Stimulated activated CD4-positive, alpha-beta T cell treated with anti-CD3 and anti-CD28 coated beads, Interleukin-1b, Interleukin-23, amount 100 ng/mL, for 1 hour (primary cell): ENCODE measurements around the gene VIPR1.

Experiments
- DNase-seq, 2 donors: peaks; one replicate each; pipeline ENCODE4 v3.0.0-alpha.2; 2020; ENCODE audit warnings: low read depth in 2 of 2

Gene VIPR1, protein sequence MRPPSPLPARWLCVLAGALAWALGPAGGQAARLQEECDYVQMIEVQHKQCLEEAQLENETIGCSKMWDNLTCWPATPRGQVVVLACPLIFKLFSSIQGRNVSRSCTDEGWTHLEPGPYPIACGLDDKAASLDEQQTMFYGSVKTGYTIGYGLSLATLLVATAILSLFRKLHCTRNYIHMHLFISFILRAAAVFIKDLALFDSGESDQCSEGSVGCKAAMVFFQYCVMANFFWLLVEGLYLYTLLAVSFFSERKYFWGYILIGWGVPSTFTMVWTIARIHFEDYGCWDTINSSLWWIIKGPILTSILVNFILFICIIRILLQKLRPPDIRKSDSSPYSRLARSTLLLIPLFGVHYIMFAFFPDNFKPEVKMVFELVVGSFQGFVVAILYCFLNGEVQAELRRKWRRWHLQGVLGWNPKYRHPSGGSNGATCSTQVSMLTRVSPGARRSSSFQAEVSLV

DNA sequence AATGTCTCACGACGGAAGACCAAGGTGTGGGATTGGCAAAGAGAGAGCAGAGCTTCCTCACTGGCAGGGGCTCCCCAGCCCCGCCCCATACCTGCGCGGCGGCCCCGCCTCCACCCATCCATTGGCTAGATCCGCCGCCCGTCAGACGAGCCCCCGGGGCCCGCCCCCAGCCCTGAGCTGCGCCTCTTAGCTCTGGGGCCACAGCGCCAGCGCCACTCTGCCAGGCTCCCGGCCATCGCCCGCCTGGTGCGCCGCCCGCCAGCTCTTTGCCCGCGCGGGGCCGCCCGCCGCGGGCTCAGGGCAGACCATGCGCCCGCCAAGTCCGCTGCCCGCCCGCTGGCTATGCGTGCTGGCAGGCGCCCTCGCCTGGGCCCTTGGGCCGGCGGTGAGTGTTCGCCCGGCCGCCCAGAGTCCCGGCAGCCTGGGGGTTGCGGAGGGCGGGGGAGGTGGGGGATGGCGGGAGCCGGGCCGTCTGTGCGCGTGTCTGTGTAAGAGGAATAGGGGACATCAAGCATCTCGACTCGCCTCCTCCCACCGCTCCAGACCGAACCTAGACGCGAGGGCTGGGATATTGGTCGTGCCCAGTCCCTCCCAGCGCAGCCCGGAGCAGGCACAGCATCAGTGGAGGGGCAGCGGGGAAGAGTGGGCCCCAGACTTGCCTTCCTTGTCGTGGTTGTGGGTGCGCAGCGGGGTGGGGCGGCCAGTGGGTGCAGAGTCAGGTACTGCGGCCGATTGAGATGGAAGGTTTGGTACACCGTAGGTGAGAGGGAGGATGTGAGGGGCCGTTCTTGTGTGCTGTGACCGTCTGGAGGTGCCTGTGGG, at the start of gene VIPR1:
VIPR1 (plus strand) TSS at position 215 of the 822 bp plus-strand sequence; CDS start at position 308, 93 bp downstream.
- peak; percentile 86 to 92 for DNase-seq

DNA sequence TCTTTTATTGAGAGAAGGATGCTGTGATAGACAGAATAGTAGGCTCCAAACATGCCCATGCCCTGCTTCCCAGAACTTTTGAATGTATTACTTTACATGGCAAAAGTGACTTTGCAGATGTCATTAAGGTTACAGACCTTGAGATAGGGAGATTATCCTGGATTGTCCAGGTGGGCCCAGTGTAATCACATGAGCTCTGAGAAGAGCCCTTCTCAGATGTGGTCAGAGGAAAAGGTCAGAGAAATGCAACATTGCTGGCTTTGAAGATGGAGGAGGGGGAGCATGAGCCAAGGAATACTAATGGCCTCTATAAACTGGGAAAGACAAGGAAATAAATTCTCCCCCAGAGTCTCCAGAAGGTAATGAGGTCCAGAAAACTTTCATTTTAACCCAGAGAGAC, 46.2 kb upstream of the VIPR1 start:
- no peak for DNase-seq

DNA sequence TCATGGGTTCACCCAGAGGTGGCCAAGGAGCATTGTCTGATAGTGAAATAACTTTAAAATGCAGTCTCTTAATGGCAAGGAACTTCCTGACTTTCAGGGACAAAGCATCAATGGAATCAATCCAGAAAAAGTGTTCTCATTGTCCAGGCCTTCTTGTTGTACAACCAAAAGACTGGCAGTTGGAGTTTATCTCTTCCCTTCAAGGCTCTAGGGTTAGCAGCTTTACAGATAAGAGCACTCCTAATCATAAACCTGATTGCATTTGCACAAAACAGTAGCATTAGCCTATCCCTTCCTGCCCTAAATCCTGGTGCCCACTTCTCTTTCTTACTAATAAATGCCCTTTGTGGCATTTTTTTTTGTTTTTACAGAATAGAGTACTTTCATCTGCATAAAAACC, 43.3 kb upstream of the VIPR1 start:
- no peak for DNase-seq

DNA sequence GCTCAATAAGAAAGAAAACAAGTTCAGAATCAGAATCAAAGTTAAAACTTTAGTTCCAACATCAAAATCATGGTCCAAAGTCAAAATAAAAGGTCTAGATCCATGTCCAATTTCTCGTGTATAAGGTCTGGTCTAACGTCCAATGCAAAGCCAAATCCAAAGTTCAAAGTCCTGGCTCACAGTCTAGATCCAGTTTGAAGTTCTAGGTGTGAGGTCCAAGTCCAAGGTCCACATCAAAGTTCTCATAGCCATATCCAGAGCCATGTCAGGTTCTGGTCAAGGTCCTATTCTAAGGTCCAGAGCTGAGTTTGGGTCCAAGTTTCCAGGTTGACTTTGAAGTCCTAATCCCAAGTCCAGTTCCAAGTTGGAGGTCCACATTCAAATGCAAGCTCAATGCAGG, 40.7 kb upstream of the VIPR1 start:
- DNase-seq, result no peak

DNA sequence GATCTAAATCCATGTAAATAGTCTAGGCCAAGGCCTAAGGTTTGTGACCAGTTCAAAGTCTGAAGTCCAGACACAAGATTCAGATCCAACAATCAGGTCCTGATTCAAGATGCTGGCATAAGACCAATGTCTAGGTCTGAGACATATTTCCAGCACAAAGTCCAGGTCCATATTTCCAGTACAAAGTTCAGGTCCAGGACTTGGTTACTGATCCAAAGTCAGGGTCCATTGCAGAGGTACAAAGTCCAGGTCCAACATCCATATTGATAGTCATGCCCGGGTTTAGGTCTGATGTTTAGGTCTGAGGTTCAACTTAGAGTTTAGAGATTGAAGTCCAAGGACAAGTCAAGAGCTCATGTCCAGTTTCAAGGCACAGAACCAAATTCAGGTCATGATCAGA, 39.4 kb upstream of the VIPR1 start:
- DNase-seq, result no peak

DNA sequence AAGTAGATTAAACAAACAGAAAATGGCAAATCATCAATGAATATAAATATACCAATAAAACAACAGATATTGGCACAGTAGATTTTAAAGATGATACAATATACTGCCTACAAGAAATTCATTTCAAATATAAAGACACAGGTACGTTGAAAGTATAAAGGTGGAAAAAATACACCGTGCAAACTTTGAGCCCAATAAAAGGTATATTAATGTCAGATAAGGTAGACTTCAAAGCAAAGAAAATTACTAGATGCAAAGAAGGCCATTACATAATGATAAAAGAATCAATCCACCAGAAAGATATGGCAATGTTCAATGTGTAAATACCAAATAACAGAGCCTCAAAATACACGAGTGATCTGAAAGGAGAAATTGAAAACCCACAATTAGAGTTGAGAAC, 34.3 kb upstream of the VIPR1 start:
- no peak for DNase-seq

DNA sequence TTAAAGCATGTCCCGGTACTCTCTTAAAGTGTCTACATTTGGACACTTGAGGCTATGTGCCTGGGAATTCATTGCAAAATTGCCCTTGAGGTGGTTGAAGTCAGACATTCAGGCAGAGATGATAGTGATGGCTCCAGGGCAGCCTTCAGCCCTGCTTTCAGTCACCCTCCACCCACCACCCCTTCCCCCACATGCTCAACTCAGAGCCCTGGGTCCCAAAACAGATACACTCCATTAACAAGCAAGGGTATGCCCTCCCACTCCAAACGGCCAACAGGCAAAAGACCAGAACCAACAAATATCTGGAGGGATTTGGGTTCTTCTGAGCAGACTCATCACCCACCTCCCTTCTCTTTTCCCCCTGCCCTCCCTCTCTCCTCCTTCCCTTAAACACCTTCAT, 29.9 kb upstream of the VIPR1 start:
- no peak for DNase-seq

DNA sequence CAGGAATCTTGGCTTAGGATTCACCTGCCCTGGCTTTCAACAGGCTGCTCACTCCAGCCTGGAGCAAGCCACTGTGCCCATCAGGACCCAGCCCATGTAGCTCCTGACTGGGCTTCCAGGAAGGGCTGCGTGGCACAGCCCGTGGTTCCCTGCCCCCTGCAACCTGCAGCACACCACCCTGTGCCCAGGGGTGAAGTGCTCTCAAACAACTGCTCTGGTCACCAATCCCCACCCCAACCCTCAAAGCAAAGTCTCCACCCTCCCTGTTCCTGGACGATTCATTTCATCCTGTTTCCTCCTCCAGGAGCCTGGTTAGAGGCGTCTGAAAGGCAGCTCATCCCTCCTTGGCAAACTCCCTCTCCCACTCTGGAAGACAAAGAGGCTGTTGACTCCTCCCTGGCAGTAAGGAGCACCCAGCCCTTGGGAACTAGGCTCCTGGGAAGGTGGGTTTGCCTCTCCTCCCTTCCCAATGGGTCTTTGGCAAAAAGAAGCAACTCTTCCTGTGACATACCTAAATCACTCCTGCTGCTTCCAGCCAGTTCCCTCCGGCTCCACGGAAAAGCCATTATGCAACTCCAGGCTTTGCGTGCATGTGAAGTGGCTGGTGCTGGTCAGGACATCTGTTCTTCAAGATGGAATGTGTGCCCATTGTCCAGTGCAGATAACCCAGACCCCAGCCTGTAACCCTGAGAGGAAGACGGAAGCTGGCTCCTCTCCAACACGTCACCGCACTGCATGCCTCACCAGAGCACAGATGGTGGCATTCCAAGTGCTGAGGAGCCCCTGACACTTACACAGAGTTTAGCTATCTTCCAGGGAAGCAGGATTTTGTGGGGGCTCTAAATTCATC, 29.1 kb upstream of the VIPR1 start:
- DNase-seq, result no peak

DNA sequence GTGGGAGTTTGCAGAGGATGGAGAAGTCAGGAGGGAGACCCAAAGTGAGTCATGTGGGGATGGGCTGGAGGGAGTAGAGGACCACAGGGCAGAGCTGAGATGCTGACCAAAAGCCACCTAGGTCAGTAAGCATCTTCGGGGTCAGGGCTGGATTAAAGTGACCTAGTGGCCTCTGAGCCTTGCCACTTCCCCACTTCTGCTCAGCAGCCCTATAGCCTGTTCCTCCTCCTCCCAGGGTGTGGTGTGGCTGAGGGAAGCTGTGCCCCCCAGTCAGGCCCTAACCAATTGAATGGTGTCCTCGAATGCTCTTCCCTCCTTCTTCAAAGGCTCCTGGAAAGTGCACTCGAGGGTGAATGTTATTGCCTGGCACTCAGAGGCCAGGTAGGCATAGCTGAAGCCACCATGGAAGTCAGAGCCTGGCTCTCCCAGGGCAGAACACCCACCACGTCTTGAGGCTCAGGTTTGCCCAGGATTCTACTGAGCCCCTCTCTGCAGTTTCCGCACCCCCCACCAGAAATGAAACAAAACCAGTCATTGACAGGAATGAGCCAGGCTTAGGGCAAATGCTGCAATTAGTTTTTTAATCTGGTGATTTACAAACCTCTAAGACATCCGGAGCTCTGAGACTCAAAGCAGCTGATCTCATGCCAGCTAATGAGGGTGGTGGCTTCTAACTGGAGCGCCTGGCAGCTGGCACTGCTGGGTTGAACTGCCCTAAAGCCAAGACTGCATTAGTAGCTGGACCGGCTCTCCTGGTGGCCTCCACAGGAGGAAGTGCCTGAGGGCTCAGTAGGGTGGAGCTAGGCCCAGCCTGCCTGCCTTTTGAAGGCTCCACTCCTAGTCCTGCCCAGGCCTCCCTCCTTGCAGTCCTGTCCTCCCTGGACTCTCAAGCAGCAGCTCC, 26.0 kb upstream of the VIPR1 start:
- no peak for DNase-seq

DNA sequence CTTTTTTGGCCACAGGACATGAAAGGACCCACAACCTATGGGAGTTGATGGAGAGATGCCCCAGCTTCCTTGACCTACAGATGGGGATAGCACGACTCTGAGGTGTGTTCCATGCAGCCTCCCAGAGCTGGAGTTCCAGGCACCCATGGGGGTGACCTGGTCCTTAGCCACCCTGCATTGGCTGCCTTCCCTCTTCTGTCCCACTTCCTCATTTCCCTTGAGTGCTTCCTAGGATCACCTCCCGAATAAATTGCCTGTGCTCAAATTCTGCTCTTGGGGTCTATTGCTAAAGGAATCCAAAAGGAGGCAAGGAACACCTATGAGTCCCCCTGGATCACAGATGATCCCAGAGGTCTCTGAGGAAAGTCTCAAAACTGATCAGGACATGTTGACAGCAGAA, 24.7 kb upstream of the VIPR1 start:
- DNase-seq, result no peak

DNA sequence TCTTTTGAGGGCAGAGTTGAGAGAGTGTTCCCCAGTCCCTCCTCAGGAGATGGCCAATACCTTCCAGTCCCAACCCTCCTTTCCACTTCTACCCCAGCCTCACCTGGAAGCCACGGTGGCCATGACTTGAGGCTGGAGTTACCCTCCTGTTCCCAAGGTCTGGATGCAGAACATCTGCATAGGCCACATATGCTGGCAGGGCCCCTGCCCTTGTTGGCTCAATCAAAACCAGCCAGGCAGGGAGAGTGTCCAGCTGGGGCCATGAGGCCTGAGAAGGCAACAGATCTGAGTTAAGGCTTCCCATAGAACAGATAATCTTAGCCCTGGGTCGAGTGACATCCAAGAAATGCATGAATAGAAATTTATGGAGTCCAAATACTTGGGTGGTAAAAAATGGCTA, 23.6 kb upstream of the VIPR1 start:
- no peak for DNase-seq

DNA sequence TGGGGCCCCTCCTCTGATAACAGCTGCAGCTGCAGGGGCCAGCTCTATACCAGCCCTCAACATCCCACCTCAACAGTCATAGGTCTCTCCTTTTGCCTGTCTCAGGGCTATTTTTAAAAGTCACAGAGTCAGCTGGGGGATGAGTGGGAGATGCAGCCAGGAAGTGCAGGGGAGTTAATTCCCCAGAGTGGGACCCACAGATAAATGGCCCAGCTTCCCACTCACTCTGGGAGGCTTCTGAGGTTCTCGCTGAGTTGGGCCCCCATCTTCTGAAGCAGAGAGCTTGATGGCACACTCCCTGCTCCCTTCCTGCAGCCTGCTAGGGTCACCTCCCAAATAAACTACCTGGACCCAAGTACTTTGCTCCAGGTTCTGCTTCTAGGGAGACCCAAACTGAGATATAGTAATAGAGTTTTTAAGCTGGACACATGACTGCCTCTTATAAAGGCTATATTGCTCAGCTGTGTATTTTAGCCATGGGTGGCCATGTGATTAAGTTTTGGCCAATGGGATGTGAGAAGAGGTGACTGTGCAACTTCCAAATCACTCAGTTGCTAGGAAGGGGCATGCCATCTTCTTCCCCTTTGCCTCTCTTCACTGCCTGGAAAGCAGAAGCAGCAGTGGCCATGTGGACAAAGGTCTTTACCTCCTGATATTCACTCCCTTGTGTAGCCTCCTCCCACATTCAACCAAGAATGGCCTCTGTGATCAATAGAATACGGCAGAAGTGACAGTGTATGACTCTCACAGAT, 15.5 kb upstream of the VIPR1 start:
- no peak for DNase-seq

DNA sequence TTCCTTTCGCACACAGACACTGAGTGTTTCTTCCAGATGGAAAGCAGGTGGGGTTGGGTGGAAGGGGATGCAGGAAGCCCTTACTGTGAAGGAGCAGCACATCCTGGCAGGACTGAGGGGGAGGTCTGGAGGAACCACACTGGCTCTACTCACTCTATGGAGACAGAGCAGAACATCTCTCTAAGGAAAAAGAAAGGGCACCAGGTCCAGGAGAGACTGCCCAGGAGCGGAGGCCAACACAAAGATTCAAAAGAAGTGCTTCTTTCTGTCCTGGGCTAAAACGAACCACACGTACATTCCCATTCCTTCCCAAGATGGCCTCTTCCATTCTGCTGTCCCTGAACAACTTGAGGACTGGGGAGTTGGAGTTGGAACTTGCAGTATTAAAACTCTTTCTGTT, 13.8 kb upstream of the VIPR1 start:
- DNase-seq, result no peak

DNA sequence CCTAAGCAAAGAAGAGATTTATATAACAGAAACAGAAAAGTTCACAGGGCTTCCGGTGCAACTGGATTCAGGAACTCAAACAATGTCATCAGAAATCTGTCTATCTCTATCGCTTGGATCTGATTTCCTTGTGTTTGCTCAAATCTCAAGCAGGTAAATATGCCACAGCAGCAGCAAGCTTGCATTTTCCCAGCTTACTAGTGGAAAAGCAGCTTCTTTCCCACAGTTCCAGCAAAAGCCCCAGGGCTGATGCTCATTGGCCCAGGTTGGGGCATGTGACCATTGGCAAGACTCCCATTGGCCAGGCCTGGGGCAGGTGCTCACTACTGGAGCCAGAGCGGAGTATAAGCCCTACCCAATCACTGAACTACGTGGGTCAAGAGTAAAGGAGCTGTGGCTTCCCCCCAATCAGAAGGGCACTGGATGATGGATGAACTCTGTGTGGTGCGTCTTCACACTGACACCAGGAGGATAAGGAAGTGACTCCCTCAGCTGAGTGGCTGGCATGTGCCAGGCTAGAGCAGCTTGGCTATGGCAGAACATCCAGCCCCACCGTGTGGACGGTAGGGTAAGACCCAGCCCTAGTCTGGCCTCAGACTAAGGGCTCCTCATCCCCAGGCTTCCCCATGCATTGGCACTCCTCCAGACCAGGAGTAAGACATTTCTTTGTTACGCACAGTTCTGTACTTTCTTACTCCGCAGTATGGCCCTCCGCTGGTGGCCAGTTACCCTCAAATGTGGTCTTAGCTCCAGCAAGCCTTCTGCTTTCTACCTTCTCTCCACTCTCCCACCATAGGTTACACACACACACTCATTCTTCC, 13.1 kb upstream of the VIPR1 start:
- no peak for DNase-seq

DNA sequence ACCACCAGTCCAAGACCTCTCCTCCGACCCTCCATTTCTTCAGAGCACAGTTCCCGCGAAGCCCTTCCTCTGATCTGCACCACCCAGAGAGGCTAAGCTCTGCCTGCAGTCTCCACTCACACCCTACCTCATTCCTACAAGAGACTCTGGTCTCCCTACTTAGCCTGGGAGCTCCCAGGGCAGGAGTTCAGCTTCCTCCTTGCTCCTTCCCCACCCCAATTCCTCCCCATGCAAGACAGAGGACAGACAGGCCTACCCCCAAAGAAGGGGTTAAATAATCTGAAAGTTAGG, 12.6 kb upstream of the VIPR1 start:
- no peak for DNase-seq

DNA sequence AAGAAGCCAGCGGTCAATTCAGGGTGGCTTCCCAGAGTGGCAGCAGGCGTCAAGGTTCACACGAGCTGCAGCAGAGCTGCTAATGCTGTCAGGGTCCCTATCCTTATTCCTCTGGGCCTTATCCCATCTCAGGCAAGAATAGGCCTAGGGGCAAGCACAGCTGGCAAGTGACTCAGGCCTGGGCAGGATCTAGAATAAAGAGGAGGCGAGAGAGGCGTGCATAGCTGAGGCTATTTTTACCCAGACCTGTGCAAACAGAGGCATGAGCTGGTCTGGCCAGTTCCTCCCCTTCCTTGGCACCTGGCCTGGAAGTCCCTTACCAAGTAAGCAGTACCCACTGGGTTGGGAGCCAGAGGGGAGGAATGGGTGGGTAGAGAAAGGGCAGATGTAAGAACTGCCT, 12.2 kb upstream of the VIPR1 start:
- DNase-seq, result no peak

DNA sequence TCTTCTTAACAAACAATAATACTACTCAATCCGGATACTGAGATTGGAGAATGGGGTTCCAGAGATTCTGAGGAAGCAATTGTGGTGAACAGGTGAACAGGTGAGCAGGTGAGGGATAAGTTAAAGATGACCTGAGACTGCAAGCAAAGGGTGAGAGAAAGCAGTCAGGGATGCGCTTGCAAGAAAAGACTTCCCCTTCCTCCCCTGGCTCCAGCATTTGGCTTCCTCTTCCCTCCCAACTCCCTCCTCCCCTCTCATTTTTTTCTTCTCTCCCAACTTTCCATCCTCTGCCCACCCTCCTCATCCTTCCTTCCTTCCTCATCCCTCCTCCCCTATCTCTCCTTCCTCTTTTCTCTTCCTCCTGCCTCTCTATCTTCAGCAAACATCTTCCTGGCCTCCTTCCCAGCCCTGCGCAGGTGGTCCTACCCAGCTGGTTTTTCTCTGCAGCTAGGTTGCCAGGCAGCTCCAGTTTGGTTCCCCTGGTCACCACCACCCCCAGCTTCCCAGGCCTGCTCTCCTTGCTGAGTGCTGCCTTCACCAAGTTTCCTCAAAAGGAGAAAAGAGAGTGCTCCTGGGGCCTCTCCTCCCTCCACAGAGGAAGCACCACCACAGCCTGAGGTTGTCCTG, 10.4 kb upstream of the VIPR1 start:
- no peak for DNase-seq

DNA sequence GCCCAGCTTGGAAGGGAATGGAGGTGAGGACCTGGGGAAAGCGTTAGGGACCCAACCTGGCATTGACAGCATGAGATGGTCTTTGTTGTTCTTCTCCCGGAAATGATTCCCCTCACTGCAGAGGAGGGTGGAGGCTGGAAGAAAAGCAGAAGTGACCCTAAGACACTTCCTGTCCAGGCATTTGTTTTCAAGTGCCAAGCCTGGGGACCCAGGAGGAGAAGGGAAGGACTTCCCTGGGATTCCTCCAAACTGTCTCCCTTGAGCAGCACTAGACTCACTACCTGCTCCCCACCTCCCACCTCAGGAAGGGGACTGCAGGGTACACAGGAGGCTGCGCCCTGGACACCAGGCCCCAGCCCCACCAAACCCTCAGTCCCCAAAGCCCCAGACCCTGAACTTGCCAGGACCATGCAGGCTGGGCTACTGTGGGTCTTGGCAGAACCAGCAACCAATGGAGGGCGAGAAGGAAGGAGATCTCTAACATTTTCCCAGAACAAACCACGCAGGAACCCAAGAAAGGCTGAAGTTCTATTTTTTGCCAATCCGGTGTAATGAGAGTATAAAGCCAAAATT, 9.8 kb upstream of the VIPR1 start:
- no peak for DNase-seq
